Stimulated activated CD4-positive, alpha-beta T cell treated with anti-CD3 and anti-CD28 coated beads, Interleukin-15, amount 100 ng/mL, for 48 hours (primary cell): ENCODE data around the gene LRRTM4.
"Not testable (repeated sequence)": the region's sequence is repeated elsewhere in the genome, so short reads cannot be mapped to it uniquely, and the experiment has no call there.

Experiments used
- DNase-seq, 2 donors: peaks; one replicate each; pipeline ENCODE4 v3.0.0-alpha.2; 2020; ENCODE audit warnings: low read depth in 2 of 2

Gene LRRTM4

DNA sequence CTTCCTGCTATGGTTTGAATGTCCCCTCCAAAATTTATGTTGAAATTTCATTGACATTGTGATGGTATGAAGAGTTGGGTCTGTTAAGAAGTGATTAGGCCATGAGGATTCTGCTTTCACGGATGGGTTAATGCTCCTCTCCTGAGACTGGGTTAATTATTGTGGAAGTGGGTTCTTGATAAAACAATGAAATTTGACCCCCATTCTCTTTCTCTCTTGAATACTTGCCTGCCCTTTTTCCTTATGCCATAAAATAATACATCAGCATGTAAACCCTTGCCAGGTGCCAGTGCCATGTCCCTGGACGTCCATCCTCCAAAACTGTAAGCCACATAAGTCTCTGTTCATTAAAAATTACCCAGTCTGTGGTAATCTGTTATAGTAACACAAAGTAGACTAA lies 352.8 kb downstream of the LRRTM4 start:
- no peak for DNase-seq

DNA sequence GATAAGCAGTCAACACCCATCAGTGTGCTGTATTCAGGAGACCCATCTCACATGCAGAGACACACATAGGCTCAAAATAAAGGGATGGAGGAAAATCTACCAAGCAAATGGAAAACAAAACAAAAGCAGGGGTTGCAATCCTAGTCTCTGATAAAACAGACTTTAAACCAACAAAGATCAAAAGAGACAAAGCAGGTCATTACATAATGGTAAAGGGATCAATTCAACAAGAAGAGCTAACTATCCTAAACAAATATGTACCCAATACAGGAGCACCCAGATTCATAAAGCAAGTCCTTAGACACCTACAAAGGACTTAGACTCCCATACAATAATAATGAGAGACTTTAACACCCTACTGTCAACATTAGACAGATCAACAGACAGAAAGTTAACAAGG lies 358.2 kb downstream of the LRRTM4 start:
- not testable (repeated sequence) for DNase-seq

DNA sequence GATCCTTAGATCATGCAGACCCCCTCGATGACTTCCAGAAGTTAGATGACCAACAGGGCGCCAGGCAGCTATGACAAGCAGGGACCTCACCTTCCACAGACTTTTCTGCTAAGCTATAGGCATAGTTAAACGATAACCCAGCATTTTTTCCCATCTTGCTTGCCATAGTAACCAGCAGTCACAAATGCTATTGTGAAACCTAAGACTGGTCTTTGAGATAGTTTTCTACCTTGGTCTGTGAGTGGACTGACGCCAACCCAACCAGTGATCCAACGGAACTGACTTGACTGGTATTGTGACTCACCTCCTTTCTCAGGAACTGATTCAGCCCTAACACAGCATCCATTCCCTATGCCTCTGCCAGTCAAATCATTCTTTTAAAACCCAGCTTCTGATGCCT lies 361.2 kb downstream of the LRRTM4 start:
- no peak for DNase-seq

DNA sequence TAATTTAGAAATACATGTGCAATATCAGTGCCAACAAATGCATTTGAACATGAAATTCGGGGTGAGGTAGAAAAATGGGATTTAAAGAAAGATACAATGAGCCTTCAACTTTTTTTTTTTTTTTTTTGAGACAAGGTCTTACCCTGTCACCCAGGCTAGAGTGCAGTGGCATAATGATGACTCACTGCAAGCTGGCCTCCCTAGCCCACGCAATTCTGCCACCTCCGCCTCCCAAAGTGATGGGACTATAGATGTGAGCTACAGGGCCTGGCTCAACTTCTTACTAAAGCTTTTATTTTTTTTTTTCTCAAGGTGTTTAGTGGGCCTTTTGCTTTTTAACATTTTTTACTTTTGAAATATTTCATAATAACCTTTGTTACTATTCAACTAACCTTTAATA lies 365.6 kb downstream of the LRRTM4 start:
- no peak for DNase-seq

DNA sequence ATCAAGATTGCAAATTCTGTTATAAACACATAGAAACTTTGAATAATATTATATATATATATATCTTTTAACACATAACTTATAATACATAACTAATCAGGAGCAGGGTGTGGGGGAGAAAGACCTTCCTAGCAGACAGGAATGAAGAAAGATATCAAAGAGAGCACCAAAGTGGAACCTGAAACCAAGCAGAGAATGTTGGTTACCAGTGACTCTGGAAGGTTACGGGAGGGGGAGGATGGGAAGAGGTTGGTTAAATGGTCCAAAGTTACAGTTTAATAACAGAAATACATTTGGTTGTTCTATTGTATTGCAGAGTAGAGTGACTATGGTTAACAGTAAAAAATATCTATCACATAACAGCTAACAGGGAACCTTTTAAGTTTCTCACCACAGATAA lies 366.7 kb downstream of the LRRTM4 start:
- no peak for DNase-seq

DNA sequence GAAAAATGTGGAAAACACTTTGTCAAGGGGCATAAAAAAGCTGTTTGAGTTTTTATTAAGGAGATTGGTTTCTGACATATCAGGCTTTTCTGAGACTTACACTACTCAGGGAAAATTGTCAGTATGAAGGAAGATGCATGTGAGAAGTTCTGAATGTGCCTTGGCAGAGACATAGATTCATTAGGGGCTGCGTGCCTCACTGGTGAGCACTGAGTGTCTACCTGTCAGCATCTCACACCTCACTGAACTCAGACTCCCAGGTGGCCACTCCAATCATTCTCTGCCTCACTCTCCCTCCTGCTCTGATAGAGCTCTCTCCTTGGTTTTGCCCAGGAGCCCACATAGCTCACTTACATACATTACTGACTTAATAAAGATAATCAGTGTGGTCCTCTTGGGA lies 372.6 kb downstream of the LRRTM4 start:
- DNase-seq = no peak

DNA sequence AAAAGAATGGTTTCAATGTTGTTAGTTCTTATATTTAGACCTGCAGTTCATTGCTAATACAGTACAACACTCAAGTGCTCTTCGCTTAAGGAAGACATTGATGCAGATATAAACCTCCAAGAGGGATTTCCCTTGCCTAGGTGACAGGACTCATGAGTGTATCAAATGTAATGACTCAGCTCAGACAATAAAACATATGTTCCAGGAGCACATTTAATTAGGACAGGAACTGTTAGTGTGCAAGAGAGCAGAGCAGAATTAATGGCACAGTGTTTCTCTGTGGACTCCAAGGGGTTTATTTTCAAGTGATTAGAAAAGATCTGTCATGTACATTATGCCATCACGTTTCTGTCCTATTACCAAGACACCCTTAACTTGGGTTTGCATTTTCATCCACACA lies 375.0 kb downstream of the LRRTM4 start:
- no peak for DNase-seq

DNA sequence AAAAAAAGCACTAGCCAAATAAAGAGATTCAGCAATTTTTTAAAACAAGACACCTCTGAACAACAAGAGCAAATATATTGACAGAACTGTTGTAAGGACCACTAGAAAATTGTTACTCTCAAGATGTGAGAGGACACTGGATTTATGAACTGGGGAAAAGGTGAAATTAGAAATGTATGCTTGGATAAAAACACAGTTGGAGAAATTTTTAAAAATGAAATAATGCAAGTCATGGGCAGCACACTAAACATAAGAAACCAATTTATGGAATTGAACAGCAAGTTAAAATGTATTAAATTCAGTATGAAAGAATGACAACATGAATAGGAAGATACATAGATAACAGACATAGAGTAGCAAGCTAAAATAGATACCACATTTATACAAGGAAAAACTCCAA lies 377.4 kb downstream of the LRRTM4 start:
- DNase-seq = no peak

DNA sequence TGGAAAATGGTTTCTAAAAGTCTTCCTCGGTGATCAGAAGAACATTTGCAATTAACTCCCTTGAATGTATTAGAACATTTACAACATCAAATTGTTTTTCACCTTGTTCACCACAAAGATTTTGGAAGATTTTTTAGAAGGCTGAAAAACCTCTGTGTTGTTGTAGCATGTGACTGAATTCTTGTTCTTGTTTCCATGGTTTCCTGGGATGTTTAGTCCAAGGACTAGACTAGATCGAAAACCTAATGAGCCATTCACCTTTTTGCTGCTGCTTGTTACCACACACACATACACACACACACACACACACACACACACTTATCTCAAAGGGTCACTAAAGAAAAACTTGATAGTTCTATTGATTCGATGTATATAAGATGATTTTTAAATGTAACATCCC lies 380.0 kb downstream of the LRRTM4 start:
- DNase-seq = no peak

DNA sequence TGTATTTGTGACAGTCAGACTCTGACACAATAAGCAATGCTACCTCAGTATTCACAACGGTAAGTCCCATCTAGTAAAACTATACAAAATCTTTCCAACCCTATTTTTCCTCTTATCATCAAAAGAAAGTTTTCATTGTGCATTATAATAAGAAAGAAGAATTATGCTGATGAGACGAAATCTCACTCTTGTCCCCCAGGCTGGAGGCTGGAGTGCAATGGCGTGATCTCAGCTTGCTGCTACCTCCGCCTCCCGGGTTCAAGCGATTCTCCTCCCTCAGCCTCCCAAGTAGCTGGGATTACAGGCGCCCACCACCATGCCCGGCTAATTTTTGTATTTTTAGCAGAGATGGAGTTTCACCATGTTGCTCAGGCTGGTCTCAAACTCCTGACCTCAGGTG lies 393.7 kb downstream of the LRRTM4 start:
- DNase-seq = not testable (repeated sequence)

DNA sequence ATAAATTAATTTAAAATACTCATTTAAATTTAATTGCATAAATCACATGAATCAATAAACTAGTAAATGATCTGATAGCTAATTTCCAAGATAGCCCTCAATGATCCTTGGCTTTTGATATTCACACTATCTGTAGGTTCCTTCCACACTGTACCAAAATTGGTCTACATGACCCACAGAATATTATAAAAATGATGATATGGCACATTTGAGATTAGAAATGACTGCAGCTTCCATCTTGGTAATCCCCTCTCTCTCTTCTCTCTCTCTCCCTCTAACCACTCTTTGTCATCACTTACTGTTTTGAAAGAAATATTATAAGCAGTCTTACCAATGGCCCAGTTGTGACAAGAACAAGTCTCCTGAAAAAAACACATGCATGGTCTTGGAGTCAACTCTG lies 394.8 kb downstream of the LRRTM4 start:
- DNase-seq = no peak

DNA sequence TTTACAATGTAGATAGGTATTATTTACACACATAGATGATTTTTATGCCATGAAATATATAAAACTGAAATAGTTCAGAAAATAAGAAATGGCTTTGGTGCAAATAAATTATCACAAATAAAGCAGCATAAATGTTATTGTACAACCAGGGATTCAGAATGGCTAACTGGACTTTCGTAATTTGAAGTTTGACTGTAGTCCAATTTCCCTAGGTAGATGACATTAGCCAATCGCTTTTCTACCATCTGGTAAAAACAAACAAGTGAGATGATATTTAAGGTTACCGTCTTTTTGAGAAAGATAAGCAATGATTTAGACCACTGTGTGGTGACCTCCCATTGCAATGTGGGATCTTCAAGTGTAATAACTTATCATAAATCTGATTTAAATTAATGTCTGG lies 400.7 kb downstream of the LRRTM4 start:
- DNase-seq = no peak

DNA sequence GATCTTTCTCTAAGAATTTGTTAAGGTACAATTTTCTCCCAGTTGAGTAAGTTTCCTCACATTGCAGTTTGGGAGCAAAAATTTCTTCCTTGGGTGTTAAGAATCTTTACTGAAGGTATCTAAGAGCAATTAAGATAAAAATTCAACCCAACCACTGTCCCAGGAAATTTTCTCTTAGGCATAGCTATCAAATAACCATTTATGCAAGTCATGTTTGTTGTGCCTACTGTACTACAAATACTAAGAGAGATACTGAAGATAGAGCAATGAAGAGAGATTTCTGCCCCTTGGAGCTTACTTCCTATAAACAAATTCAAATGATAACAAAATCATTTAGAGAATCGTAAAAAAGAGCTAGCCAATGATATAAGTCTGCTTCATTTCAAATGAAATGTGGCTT lies 402.8 kb downstream of the LRRTM4 start:
- DNase-seq = no peak

DNA sequence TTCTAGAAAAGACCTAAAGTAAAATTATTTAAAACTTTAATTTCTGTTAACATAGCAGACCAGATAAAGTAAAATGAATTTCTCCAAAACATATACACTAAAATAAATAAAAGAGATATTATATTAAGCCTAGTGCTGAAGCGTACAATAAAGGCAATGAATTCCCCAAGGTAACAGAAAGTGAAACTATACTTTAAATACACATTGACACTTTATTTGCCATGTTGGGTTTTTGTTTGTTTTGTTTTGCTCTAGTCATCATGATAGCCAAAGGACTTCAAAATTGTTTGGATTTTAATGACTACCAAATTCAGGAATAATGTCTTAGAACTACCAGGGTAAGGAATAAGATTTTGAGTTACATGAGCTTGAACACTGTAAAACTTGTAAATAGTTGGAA lies 413.3 kb downstream of the LRRTM4 start:
- DNase-seq = no peak

DNA sequence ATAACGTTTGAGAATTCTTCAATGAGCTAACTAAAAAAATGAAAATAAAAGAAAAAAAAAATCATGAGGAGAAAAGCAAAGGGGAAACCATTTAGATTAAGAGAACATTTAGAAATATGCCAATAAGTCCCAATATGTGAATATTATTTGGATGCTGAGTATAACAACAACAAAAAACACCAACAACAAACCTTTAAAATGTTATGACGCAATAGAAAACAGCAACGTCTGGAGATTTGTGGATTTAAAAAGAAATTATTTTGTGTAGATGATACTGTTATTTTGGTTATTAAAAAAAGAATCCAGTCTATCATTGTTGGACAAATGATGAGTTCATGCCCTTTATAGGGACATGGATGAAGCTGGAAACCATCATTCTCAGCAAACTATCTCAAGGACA lies 417.2 kb downstream of the LRRTM4 start:
- DNase-seq = no peak

DNA sequence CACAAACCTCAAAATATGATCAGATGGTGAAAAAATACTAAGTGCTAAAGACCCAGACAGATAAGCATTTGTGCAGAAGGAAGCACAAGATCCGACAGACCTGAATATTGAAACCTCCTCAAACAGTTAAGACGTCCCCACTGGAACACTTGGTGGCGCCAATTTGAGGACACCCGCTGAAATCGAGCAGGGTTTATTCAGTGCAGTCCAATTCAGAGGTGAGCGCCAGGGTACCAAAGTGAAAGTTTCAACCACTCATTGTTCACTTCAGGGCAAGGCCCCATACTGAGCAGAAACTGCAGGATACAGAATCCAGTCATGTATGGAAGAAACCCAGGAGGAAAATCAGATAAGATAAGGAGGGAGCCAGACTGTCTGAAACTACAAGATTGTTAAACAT lies 417.6 kb downstream of the LRRTM4 start:
- no peak for DNase-seq

DNA sequence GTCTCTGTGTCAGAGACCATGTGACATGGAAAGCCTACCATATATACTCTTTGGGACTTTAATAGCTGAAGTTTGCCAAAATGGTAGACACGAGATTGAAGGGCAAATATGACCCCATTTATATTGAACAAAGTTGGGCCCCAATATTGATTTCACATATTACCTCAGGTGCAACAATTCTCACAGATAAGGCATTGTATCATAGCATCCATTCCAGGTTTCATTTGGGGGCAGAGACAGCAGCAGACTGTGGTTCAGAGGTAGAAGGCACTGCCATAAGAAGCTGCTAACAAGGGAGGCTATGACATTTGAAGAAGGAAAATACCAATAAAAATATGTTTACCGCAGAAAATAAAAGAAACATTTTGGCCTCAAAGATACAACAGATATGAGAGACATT lies 419.2 kb downstream of the LRRTM4 start:
- DNase-seq = no peak

DNA sequence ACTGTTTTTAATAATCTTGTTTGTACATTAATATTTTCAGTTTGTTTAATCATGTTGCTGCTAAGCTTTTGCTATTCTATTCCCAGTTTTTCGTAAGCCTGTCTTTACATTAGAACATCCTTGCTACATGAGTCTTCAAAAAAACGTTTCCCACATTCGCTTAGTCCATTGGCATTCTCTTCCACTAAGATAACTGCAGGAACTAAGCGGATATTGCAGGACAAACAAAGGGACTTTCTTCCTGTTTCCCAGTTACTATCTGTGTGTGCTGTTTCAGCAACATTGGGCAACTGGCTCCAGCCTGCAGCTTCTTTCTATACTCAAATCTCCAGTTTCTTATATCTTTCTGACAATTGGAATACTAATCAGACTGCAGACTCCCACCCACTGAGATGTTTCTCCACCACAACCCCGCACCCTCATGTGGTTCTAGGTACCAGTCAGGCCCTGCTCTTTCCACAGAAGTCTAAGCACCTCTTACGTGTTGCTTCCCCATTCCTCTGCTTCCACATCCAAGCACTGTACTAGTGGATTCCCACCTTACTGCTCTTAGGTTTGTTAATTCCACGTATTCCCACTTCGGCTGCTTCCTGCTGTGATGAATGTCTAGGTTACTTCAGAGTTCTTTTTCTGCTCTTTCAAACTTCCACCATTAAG lies 420.3 kb downstream of the LRRTM4 start:
- no peak for DNase-seq

DNA sequence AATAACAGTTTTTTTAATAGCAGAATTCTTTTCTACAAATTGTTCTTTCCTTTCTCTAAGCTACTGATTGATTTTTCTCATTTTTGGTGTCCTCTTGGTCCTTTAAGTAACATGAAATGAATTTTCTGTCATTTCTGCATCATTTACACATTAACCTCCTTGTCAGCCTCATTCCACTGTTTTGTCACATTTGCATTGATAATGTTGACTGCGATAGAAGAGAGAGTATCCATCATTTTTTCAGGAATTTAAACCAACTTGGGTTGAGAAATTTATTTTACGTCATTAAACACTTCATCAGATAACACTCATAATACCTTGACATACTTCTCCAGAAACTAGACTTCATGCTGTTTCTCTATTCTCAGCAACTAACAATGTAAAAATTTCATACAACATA lies 422.2 kb downstream of the LRRTM4 start:
- DNase-seq = no peak

DNA sequence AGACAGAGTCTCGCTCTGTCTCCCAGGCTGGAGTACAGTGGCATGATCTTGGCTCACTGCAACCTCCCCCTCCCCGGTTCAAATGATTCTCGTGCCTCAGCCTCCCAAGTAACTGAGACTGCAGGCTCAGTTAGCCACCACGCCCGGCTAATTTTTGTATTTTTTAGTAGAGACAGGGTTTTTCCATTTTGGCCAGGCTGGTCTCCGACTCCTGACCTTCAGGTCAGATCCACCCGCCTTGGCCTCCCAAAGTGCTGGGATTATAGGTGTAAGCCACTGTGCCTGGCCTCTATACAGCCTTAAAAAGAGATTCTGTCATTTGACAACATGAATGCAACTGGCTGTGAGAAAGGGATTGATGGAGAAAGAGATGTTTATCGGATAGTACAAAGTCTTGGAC lies 426.7 kb downstream of the LRRTM4 start:
- not testable (repeated sequence) for DNase-seq

DNA sequence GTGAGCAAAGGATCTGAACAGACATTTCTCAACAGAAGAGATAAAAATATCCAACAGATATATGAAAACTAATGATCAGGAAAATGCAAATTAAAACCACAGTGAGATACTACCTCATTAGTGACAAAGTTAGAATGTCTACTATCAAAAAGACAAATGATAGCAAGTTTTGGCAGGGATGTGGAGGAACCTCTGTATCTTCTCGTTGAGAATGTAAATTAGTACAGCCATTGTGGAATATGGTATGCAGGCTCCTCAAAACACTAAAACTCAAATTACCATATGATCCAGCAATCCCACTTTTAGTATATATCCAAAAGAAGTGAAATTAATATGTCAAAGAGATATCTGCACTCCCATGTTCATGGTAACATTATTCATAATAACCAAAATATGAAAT lies 427.1 kb downstream of the LRRTM4 start:
- DNase-seq = no peak

DNA sequence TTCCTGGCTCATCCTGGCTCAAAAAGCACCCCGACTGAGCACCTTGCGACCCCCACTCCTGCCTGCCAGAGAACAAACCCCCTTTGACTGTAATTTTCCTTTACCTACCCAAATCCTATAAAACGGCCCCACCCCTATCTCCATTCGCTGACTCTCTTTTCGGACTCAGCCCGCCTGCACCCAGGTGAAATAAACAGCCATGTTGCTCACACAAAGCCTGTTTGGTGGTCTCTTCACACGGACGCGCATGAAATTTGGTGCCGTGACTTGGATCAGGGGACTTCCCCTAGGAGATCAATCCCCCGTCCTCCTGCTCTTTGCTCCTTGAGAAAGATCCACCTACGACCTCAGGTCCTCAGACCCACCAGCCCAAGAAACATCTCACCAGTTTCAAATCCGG lies 433.8 kb downstream of the LRRTM4 start:
- DNase-seq = not testable (repeated sequence)

DNA sequence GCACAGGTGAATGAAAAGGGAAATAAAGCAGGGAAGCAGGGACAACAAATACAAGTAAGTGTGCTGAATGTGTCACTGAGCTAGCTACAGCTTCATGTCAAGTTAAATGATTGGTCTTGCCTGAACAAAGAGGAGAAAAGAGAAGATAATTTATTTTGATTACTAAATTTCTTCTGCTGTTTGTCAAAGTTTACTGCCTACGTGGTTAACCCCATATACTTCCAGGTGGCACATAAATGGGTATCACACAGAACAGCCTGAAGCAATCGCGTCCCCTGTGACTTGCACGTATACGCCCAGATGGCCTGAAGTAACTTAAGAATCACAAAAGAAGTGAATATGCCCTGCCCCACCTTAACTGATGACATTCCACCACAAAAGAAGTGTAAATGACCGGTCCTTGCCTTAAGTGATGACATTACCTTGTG lies 434.2 kb downstream of the LRRTM4 start:
- no peak for DNase-seq

DNA sequence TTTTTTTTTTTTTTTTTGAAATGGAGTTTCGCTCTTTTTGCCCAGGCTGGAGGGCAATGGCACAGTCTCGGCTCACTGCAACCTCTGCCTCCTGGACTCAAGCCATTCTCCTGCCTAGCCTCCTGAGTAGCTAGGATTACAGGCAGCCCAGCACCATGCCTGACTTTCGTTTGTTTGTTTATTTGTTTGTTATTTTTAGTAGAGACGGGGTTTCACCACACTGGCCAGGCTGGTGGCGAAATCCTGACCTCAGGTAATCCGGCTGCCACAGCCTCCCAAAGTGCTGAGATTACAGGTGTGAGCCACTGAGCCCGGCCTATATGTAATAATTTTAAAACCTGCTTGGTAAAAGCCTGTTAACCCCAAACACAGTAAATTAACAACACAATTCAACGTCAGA lies 435.7 kb downstream of the LRRTM4 start:
- no peak for DNase-seq
